Measurements from ENCODE around the gene SKIC2. TPM values are rescaled to one million over a fixed set of nuclear protein-coding genes. Genes with fewer than 3 reads are reported as not detected.

Gene SKIC2
- total and polyA plus RNA-seq, 2 of the 4 experiments (the other 2 are of a cell fraction), result 30.6 to 46.0 TPM

DNA sequence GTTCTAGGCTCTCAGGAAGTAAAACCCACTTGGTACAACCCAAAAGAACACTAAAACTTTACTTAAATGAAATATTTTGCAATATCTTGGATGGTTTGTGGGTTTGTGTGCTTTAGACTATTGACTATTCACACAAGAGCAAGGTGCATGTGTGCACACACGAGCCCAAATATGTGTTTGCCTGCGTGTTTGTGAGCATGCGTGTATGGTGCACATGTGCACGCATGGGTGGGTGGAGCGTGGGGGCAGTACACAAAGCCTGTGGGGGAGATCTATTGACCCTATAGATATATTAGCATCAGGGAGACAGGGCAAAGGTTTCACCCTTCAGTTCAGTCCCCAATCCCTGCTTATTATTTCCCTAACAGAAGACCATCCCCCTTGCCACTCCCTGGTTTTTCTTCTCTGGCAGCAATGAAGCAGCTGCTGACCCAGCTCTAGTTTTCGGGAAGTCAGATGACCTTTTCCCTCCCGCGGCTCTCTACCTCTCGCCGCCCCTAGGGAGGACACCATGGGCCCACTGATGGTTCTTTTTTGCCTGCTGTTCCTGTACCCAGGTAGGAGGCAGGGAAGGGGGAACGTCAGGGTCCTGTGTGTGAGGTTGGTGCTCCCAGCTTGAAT is 31.6 kb upstream of the SKIC2 start, which contains the start of gene C2:
C2 (plus strand) TSS at position 476 of the 621 bp plus-strand sequence; CDS start at position 512, 36 bp downstream.
- Histone ChIP-seq H3K9ac (ENCODE audit: low read depth, low read length) (no peak within 1 kb of the TSS; the same call in 1 of the 2 replicates), H3K23ac (ENCODE audit: low read depth, low read length) (no peak within 1 kb of the TSS), H3K56ac (ENCODE audit: extremely low read depth, insufficient read depth, low read length) (no peak within 1 kb of the TSS), H3K4me2 (ENCODE audit: low read depth, low read length) (peak within 1 kb of the TSS; percentile 34; the same call in 1 of the 2 replicates), H3K36me3 (ENCODE audit: control insufficient read depth, insufficient read depth, low read length) (no peaks in the 10 kb centered on the region), H2BK120ac (ENCODE audit: low read depth, low read length) (peak within 1 kb of the TSS; percentile 8; the same call in 1 of the 2 replicates), H4K8ac (ENCODE audit: low read depth in 2 of 2, low read length in 2 of 2) (peak within 1 kb of the TSS in 1 of 2 experiments; percentile 27; a peak in 1 of 4 replicates), H3K9me1 (ENCODE audit: insufficient read depth, low read length) (0 out of 2 replicates have a peak, but pooled peaks cover 3% of the 10 kb centered on the region), H3K4ac (ENCODE audit: low read depth, low read length) (no peak within 1 kb of the TSS; the same call in 1 of the 2 replicates), H4K20me1 (ENCODE audit: insufficient read depth, low read length) (no peaks in the 10 kb centered on the region), H3K14ac (replicated peaks; ENCODE audit: low read depth, low read length) (peak within 1 kb of the TSS; percentile 66; the same call in 1 of the 2 replicates), H3K4me1 (ENCODE audit: control insufficient read depth, insufficient read depth, low read length) (peaks cover 1% of the 10 kb centered on the region; the same call in 1 of the 2 replicates), H4K5ac (ENCODE audit: low read depth, low read length) (no peak within 1 kb of the TSS), H3K9me3 (ENCODE audit: control insufficient read depth, insufficient read depth, low read length) (no peaks in the 10 kb centered on the region), H3K27ac (ENCODE audit: insufficient read depth, low read length) (no peak within 1 kb of the TSS), H2AK5ac (ENCODE audit: low read depth, low read length) (no peak within 1 kb of the TSS), H3K4me3 (ENCODE audit: insufficient read depth, low read depth, low read length) (no peak within 1 kb of the TSS), H2BK5ac (ENCODE audit: low read depth, low read length, poor library complexity, severe bottlenecking) (no peak within 1 kb of the TSS), H2AK9ac (replicated peaks; ENCODE audit: low read depth, low read length, poor library complexity) (peak within 1 kb of the TSS; percentile 42), H3K79me1 (ENCODE audit: low read depth in 1 of 2, low read length in 2 of 2) (no peaks in the 10 kb centered on the region), H2AFZ (replicated peaks; ENCODE audit: low read length, poor library complexity) (peak within 1 kb of the TSS; percentile 84), H4K91ac (ENCODE audit: insufficient read depth, low read depth, low read length) (0 out of 2 replicates have a peak within 1 kb of the TSS, but pooled peaks have one; percentile 22), H3K27me3 (ENCODE audit: control insufficient read depth, insufficient read depth, low read length) (no peaks in the 10 kb centered on the region), H2BK20ac (ENCODE audit: low read depth, low read length) (no peak within 1 kb of the TSS), H2BK15ac (ENCODE audit: low read depth, low read length) (no peak within 1 kb of the TSS), H3K18ac (ENCODE audit: low read depth, low read length) (no peak within 1 kb of the TSS)
- intact Hi-C loops (cut with micrococcal nuclease), result loop anchor here (2.0 kb wide), 1 partner anchor 13 kb away; no protein-coding TSS in a partner anchor
- dilution Hi-C loops (cut with HindIII; ENCODE audit: low sequenced_read_pairs, unreplicated experiment), result no loop called here
- POLR2A ChIA-PET (ENCODE audit: unreplicated experiment), result no interaction called here
- no TSS peak for BruUV-seq (replicated peaks)
- WGBS, 2 experiments (ENCODE audit: extremely low coverage in 2 of 2, insufficient read length in 1 of 2), result 43% methylated on average over 3 of the region's 11 CpGs; no CpG with 5 or more reads in 1 of the 2 experiments
- in situ Hi-C loops (cut with MboI; ENCODE audit: low sequenced_read_pairs), result no loop called here
- TF ChIP-seq CHD1 (IDR thresholded peaks at IDR 0.05; ENCODE audit: low read depth, low read length), result no peak
- TF ChIP-seq, protein P1, sequence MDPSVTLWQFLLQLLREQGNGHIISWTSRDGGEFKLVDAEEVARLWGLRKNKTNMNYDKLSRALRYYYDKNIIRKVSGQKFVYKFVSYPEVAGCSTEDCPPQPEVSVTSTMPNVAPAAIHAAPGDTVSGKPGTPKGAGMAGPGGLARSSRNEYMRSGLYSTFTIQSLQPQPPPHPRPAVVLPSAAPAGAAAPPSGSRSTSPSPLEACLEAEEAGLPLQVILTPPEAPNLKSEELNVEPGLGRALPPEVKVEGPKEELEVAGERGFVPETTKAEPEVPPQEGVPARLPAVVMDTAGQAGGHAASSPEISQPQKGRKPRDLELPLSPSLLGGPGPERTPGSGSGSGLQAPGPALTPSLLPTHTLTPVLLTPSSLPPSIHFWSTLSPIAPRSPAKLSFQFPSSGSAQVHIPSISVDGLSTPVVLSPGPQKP (IDR thresholded peaks at IDR 0.05; ENCODE audit: borderline replicate concordance, low read depth, low read length), result no peak
- TF ChIP-seq SMC3 (IDR thresholded peaks at IDR 0.05; ENCODE audit: low read depth, low read length), result no peak
- no peak for TF ChIP-seq RAD21 (IDR thresholded peaks at IDR 0.05; ENCODE audit: low read length)
- TF ChIP-seq FOS (IDR thresholded peaks at IDR 0.05; ENCODE audit: low read depth, low read length), result no peak
- TF ChIP-seq BHLHE40 (IDR thresholded peaks at IDR 0.05; ENCODE audit: low read depth, low read length), result no peak
- TF ChIP-seq MAFK (IDR thresholded peaks at IDR 0.05; ENCODE audit: low read depth, low read length), result no peak
- no peak for TF ChIP-seq RCOR1 (IDR thresholded peaks at IDR 0.05; ENCODE audit: insufficient replicate concordance, low read length)
- TF ChIP-seq, protein P2, sequence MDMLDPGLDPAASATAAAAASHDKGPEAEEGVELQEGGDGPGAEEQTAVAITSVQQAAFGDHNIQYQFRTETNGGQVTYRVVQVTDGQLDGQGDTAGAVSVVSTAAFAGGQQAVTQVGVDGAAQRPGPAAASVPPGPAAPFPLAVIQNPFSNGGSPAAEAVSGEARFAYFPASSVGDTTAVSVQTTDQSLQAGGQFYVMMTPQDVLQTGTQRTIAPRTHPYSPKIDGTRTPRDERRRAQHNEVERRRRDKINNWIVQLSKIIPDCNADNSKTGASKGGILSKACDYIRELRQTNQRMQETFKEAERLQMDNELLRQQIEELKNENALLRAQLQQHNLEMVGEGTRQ (IDR thresholded peaks at IDR 0.05; ENCODE audit: low read depth, low read length), result no peak
- no peak for TF ChIP-seq NFE2L2 (IDR thresholded peaks at IDR 0.05; ENCODE audit: low read depth, low read length)
- TF ChIP-seq POLR2A (IDR thresholded peaks at IDR 0.05; ENCODE audit: low read depth, low read length), result no peak
- TF ChIP-seq CTCF (conservative IDR thresholded peaks at IDR 0.05; ENCODE audit: low read depth, low read length), result no peak
- CTCF ChIA-PET, result interaction anchor here (1.0 kb wide), 1 partner anchor 13 kb away, joined by 4 read pairs; no protein-coding TSS in a partner anchor
- DNase-seq (no peak), ATAC-seq (ENCODE audit: low read depth) (no peak)
